T-helper 1 cell (primary cell): ENCODE results near the gene RALGAPA2.

ENCODE experiments used
- DNase-seq, 5 donors: peaks; one replicate each; pipeline ENCODE4 v3.0.0-alpha.2; 2012 to 2020
- total RNA-seq, 4 donors: gene quantifications; one replicate each; lab custom pipeline; 2026; lab: John Stamatoyannopoulos, UW

RALGAPA2 gene
- 66.0 to 111 (median 98.5) reads per million in 4 donors for total RNA-seq

DNA sequence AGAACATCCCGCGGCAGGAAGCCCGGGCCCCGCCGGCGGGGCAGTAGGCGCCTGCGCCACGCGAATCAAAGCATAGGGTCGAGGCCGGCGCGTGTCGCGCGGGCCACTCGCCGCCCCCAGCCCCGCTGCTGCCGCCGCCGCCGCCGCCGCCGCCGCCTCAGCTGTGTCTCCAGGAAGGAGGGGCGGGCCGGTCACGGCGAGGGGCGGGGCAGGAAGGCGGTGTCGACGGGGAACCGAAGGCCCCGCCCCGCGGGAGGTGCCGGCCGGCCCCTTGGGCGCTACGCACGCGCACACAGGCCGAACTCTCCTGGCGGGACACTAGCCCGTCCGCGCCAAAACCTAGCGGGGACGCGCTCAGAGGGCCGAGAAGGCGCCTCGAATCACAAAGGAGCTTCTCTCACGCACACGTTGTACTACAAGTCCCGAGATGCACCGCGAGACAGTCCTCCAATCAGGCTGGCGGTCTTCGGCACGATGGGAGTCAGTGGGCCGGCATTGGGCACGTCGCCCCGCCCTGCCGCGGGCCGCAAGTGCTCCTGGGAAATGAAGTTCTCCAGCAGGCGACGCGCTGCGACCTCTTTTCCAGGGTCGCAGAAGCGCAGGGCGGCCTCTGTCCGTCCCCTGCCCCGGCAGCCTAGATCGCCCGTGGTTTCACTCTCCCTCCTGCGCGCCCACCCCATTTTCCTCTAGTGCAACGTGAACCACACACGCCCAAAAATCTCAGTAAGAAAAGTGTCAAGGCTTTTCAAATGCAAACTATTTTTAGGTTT, at the start of gene RALGAPA2:
Gene RALGAPA2 (minus strand): TSS at position 171 of the 770 bp plus-strand sequence. CDS start 164 bp downstream, at position 7.
- peak; percentile 89 to 96 (median 92) for DNase-seq

DNA sequence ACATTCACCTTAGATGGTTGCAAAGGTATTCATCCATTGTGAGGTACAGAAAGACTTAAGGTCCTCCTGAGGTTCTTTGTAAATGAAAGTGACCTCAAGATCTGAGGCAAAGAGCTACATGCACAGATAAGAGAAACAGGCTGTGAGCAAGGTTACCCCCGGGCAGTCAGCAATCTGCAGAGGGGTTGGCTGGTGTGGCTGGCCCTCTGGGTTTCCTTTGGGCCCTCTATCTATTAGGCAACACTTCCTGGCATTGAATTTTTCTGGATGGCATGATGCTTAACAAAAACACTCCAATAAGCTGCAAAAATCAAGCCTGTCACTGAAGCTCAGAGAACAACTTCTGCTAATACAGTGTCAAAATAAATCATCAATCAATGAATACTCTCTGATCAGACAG, 48.9 kb upstream of the RALGAPA2 start:
- DNase-seq = no peak

DNA sequence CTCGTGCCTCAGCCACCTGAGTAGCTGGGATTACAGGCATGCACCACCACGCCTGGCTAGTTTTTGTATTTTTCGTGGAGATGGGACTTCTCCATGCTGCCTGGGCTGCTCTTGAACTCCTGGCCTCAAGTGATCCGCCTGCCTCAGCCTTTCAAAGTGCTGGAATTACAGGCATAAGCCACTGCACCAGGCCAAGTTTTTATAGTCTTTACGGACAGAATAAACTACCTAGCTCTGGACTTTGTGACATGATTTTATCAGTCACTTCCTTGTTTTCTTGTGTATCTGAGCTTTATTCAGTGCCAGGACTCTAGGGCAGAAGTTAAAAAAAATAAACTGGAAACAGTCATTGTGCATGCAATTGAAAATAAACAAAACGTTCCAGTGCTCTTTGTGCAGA, 46.7 kb upstream of the RALGAPA2 start:
- no peak for DNase-seq

DNA sequence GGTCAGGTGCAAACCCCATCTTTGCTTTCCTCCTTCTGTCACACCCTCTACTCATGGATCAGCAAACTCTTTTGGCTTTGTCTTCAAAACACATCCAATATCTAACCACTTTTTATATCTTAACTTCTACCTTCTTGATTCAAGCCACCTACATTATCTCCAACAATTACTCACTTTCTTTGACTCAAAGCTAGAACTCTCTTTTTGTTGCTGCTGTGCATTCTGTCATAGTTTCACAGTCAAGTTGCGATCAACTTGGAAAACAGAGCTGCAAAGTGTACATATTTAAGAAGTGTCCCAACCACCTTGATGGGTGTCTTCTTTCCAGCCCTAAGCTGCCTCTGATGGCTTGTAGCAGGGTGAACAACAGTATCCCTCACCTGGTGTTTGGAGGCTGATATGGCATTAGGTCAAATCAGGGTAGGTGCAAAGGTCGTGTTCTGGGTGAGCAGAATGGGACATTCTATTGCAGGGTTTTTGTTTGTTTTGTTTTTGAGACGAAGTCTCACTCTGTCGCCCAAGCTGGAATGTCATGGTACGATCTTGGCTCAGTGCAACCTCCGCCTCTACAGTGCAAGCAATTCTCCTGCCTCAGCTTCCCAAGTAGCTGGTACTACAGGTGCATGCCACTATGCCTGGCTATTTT, 43.4 kb upstream of the RALGAPA2 start:
- DNase-seq = no peak

DNA sequence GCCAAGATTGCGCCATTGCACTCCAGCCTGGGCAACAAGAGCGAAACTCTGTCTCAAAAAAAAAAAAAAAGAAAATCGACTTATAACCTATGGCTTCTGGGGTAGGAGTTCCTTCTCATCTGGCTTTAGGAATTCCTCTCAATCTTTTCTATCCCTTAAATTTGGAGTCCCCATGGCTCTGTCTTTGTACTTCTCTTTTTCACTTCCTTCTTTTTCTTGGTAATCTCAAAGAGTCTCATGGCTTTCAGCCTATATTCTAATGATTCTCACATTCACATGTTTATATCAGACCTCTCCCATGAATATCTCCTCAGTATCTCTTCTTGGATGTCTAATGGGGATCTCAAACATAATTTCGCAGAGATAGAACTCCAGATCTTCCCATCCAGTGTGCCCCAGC, 42.8 kb upstream of the RALGAPA2 start:
- no peak for DNase-seq

DNA sequence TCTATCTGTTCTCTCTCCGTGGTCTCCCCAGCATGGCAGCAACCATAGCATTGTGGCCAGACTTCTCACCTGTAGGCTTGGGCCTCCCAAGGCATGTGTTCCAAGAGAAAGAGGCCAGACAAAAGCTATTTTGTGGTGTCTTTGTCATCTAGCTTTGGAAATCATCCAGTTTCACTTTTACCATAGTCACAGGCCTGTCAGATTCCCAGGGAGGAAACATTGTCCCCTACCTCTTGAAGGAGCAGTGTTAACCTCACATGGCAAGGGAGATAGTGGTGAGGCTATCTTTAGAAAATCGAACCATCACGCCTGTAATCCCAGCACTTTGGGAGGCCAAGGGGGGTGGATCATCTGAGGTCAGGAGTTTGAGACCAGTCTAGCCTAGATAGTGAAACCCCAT, 42.3 kb upstream of the RALGAPA2 start:
- DNase-seq = no peak

DNA sequence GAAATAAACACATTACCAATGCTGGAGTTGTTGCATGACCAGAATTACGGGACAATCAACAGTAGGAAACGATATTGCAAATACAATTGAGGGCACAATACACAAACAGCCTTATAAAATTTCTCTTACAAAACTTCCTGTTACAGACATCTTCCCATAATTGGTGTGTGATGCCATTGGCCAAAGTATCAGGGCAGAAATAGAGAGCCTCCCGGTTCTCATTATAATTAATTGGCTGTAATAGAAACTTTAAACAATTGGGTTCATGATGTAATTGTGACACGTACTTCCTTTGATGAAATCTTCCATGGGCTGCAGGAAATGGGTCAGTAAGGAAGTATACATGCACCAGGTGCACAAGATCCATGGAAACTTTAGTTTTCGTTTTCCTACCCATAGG, 40.3 kb upstream of the RALGAPA2 start:
- no peak for DNase-seq

DNA sequence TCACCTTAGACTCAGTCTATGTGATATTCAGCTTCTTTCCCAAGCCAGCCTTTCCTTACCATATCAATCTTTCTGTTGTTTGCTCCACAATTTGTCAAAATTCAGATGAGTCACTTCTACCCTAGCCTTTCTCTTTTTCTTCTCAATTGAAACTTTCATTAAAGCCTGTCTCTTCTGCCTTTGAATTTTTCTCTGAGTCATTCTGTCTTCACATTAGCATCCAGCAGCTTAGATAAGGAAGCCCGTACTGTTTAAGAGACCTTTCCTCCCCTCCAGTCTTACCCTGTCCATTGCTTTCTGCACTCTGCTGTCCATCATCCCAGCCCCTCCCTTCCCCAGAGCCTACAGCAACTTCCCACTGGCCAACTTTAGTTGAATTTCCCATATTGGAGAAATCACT, 34.9 kb upstream of the RALGAPA2 start:
- DNase-seq = no peak

DNA sequence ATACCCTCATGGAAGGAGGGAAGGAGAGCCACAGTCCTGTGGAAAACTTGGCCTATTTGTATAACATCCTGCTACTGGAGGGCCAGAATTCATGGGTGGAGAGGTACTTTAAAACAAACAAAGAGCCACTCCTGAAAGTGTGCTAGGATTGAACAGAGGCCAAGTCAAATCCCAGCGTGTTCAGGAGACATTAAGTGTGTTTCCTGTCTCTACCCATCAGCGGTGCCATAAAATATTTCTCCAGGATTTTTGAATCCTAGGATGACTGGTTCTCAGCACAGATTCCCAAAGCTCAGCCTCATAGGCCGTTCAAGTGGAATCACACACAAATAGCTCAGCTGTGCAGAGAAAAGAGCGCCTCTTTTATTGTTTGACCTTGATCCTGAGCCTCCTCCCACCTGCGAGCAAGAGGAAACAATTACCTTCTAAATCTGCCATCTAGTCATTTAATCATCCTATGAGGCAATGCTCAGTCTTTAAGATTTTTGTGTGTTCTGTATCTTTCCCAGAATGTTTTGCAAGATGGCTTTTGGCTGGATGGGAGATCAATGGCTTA, 31.8 kb upstream of the RALGAPA2 start:
- no peak for DNase-seq

DNA sequence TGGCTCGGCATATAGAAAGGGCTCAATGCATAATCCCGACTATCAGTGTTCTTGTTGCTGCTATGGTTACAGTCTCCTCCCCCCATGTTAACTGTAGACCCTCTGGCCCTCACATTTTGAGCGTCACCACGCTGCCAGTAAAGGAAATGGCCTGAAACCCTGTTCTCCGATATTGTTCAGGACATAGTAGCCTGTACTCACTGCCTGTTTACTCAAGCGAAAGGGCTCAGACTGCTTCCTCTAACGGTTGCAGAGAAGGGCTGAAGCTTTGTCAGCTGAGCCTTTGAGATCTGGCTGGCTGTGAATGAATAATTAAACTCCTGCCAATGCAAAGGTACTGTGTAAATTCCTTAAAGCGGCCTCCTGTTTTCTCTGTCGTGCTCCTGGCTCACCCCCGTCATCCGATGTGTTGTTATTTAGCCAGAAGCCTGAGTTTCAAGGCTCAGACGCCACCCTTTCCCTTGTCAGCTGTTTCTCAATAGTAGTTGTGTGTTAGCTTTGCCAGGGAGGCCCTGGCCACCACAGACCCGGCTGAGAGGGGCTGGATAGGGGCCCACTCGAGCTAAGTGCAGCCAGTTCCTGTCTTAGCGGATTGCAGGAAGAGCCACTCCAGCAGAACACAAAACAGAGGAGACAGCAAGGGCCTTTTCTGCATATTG, 31.2 kb upstream of the RALGAPA2 start:
- DNase-seq = no peak

DNA sequence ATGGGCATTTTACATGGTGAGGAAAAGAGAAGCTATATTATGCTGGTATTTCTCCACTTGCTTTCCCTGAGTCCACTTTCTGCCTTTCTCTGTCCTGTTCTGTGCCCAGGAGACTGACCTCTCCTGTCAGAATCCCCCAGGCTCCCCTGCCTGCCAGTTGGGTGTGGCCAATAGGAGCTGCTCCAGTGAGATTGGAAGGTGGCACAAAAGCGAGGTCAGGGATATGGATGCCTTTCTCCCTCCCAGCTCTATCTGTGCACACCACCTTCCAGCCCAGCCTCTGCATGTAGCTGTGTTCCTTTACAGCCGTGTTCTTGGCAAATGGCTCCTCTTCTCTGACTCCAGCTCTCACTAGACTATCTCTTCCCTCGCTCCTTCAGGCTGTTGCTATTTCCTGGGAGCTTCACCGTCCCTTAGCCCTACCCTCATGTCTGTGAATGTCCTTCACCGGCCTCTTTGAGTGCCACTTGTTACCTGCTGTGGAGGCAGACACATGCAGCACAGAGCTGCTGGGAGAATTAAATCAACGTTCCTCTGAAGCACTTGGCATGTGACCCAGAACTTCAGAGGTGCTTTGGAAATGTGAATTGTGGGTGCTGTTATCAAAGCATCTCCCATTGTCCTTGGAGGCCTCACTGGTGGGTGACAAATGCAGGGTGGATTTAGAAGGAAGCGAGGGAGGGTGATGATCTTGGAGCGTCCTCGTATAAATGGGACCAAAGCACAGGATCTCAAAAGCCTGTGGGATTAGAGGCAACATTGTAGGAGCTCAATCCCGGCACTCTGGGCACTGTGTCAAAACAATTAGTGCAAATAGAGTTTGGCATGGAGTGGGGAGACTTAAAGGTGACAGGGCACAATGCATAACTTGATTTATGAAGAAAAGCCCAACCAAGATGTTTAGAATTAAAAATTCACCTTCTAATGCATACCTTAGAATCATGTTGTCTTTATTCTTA, 28.9 kb upstream of the RALGAPA2 start:
- DNase-seq = no peak

DNA sequence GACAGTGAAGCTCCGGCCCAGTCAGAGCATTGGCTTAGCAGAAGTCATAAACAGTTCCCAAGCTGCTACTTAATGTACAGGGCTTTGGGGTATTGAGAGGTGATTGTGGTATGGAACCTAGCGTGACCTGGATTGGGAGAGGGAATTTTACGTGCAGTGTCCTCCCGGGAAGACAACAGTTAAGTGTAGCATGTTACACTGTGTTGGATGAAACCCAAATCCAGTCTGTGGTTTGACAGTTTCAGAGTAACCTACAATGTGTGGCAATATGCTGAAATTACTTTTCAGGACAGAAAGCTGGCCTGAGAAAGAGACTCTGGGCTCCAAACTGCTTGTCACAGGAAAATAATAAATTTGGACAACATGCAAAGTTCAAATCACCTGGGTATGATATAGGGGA, 28.1 kb upstream of the RALGAPA2 start:
- no peak for DNase-seq

DNA sequence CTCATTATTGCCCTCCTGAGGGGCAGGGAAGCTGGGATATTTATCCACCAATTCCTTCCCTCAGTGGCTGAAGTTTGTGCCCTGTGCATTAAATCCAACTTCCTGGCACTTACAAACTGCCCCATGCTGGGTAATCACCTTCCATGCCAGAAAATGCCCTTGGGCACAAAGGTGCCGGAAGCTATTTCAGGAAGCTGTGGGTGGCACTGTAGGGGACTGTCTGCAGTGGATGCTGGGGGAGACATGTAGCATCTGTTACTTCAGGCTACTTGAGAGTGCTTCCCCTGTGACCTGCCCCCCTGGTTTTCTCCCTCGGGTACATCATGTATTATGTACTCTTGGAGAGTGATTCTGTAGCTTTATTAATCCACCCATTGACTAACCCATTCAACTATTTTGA, 24.7 kb upstream of the RALGAPA2 start:
- no peak for DNase-seq

DNA sequence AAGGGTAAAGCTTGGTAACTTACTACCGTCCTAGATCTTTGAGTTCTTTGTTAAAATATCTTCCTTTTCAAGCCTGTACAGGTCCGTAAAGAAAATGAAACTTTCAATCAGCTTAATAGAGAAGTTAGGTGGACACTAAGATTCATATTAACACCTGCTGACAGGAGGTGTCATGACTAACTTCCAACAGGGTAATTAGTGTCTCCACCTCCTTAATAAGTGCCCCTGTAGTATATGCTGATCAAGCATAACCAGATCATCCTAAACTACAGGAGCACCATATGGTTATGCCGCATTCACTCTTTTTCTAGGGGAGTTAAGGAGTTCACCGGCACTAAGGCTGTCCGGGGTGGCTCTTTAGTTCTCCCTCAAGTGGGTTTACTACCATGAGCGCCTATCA, 23.9 kb upstream of the RALGAPA2 start:
- no peak for DNase-seq

DNA sequence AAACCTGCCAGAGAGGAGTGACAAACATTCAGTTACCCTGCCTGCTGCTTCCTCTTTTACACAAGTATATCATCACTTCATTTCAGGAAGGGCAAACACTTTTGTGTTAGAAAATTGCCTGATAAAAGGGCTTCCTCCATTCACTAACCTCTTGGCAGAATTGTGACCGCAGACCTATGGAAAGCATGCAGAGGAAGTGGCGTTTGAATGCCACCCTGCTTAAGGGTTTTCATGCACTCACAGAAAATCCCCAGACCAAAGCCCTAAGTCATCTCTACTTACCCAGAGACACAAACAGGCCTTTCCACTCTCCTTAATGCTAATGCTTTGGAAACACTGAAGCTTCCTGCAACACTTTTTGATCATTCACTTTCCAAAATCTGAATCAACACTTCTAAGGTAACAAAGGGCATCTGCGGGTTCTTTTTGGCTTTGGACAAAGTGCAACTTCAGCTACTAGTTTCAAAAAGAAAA, 22.1 kb upstream of the RALGAPA2 start:
- DNase-seq = peak in 1 of 5 donors; percentile 26

DNA sequence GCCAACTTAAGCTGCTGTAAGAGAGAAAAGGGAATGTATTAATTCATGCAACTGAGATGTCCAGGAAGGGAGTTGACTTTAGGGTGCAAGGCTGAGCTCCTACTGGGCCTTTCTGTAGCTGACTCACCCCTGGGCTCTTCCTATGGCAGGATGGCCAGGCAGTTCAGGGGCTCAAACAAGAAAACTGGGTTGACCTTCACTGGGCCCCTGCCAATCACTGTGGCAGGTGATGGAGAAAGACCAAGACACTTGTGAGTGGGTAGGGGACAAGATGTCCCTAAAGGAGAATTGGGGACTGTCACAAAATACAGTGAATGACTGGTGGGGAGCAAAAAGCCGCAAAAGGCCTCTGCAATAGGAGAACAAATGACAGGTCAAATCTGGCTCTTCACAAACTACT, 21.5 kb upstream of the RALGAPA2 start:
- no peak for DNase-seq

DNA sequence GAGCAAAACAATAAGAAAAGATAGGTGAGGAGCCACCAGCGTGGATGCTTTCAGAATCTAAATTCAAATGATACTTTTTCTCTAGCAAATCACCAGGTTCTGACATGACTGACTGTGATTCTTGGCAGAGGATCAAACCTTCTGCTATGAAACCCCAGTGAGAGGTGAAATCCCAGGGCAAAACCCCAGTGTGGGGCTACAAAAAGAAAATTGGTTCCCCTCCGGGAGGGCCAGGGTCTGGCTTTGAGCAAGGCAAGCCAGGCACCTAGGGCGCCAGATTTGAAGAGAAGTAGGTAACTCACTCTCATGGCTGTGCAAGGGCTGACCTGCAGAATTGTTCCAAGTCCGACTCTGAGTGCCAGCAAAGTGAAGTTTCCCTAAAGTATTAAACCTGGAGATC, 20.2 kb upstream of the RALGAPA2 start:
- DNase-seq = no peak

DNA sequence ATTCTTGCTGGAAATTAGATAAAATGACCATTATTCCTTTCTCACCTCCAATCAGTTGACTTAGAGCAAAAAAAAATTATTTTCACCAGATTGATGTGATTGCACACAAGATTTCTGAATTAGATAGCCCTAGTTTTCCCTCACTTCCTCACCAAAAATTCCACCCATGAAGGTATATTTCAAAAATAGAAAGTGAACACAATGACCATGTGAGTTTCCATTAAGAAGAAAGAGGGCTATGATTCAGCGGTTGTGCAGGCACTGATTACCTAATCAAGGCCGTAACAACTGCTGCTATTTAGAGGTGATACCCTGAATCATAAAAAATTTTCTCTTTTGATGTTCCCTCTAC, 19.5 kb upstream of the RALGAPA2 start:
- DNase-seq = no peak

DNA sequence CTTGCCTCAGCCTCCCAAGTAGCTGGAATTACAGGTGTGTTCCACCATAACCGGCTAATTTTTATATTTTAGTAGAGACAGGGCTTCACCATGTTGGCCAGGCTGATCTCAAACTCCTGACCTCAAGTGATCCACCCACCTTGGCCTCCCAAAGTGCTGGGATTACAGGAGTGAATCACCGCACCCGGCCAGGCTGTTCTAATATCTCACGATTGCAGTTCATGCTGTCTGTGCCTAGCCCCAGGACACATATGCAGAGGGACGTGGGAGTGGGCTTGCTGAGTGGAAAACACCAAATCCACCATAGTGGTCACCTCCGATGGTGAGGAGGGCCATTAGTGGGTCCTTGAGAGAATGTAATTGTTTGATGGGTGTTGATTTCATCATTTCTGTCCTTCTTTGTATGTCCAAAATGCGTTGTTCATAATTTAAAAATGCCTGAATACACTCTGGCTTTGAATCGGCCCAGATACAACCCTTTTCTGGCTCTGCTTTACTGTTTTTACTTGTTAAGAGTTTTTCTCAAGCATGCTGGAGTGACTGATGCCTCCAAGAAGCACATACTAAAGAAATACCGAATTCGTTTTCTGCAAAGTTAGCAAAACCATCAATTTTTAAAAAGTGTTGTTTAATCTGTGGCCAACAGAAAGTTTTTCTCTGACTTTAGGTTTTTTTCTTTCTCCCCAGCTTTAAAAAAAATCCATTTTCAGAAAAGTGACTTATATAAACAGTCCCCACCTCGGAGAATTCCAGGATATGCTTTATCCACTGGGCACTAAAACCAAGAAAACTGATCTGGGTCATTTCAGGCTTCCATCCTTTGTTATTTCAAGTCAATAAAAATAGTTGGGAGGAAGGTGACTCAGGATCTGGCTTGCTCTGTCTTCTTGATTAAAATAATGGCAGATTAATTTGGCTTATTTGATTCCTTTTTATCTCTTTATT, 18.8 kb upstream of the RALGAPA2 start:
- no peak for DNase-seq

DNA sequence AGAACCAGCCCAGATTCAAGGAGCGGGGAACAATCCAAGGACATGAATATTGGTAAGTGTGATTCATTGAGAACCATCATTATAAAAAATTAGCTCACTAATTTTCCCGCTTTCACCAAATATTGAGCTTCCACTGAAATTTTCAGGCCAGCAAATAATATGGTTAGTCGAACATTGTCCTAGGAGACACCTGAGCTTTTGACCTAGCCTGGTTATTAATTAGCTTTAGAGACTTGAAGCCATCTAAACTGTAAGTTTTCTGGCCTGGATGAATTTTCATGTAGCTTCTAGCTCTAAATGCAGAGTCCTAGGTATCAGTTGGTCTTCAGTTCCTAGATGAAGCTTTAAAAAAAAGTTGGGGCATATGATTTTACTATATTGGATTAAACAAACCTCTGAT, 17.1 kb upstream of the RALGAPA2 start:
- DNase-seq = no peak

DNA sequence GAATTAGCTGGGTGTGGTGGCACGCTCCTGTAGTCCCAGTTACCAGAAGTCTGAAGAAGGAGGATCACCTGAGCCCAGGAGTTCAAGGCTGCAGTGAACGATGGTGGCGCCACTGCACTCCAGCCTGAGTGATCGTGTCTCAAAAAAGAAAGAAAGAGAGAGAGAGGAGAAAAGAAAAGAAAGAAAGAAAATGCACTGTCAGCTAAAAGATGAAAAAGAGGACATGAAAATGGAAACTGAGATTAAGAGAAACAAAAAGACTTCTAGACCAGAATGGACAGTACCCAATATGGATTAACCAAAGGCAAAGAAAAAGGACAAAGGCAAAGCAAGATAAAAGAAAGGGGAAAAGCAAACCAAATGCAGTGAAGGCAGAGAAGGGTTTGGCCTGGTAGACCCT, 9.0 kb upstream of the RALGAPA2 start:
- no peak for DNase-seq
